ENCODE results near the gene HSCB. TPM values are rescaled to one million over a fixed set of nuclear protein-coding genes. Genes with fewer than 3 reads are reported as not detected.
"Not testable (repeated sequence)": the region's sequence is repeated elsewhere in the genome, so short reads cannot be mapped to it uniquely, and the experiment has no call there.

HSCB gene
- total RNA-seq, 4 donors from 2014 or later, result 17.5 to 27.0 (median 21.4) TPM

DNA sequence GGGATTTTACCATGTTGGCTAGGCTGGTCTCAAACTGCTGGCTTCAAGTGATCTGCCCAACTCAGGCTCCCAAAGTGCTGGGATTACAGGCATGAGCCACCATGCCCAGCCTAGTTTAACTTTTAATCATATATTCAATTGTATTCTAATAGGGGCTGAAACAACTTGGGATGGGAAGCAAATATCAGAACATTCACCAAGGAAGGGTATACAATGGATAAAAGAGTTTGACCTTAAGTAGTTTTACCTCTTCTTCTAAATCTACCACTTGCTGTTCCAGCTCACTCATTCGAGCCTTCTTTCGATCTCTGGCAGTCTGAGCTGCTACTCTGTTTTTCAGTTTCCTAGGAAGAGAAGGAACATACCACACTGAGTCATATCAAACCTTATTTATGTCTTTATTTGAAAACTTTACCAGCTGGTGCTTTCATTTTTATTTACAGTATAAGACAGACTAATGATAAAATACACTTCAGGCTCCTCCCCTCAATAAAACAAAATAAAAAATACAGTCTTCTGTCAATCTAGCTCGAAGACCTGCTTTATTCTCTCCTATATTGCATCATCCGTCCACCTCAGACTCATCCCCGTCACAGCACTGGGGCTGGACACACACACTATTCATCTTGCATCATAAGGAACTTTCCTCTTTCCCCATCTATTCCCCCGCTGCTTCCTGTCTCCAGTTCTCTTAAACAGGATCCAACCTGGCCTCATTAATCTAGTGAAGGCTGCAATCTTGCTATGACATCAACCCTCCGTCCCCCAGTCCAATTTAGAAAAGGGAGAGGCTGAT is 57.2 kb downstream of the HSCB start:
- H3K4me3 ChIP-seq (ENCODE audit: low read depth, poor library complexity, severe bottlenecking), result peak overlapping the region; percentile 83
- 3% methylated on average over 7 of the region's 7 CpGs for WGBS, 2 donors
- TF ChIP-seq, protein P1, sequence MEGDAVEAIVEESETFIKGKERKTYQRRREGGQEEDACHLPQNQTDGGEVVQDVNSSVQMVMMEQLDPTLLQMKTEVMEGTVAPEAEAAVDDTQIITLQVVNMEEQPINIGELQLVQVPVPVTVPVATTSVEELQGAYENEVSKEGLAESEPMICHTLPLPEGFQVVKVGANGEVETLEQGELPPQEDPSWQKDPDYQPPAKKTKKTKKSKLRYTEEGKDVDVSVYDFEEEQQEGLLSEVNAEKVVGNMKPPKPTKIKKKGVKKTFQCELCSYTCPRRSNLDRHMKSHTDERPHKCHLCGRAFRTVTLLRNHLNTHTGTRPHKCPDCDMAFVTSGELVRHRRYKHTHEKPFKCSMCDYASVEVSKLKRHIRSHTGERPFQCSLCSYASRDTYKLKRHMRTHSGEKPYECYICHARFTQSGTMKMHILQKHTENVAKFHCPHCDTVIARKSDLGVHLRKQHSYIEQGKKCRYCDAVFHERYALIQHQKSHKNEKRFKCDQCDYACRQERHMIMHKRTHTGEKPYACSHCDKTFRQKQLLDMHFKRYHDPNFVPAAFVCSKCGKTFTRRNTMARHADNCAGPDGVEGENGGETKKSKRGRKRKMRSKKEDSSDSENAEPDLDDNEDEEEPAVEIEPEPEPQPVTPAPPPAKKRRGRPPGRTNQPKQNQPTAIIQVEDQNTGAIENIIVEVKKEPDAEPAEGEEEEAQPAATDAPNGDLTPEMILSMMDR (IDR thresholded peaks at IDR 0.05), result no peak
- TF ChIP-seq POLR2A (IDR thresholded peaks at IDR 0.05), result no peak
- DNase-seq (ENCODE audit: low spot score in 2 of 2), result peak; percentile 73 to 90
- intact Hi-C loops (cut with DNase I; ENCODE audit: low total_unique reads), result no loop called here

DNA sequence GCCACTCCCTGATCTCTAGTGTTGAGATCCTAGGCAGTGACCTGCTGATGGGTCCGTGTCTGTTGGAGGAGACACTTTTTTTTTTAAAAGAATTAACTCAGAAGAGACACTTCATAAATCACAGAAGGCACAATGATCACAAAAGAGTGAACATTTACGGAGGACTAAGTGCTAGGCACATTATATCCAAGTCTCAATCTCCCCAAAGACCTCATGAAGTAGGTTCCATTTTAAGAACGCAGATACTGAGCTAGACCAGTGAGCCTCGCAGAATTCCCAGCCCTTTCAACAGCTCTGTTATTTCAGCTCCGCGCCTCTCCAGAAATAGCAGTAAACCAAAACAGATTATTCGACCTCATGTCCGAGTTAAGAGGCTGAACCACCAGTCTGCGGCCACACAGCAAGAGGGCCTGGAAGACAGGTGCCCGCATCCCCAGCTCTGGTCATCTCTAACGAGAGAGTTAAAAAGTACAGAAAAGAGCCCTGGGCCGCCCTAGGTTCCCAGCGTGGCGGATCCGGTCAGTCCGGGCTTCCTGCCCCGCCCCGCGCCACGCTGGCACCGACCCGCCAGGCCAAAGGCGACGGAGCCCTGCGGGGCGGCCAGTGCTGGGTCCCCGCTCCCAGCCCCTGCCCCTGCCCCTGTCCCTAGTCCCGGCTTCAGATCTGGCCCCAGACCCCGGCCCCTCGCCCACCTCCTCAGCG is 57.9 kb downstream of the HSCB start:
- TF ChIP-seq POLR2A (IDR thresholded peaks at IDR 0.05), result no peak
- TF ChIP-seq, protein P1 (IDR thresholded peaks at IDR 0.05), result no peak
- DNase-seq (ENCODE audit: low spot score in 2 of 2), result peak in 1 of 2 donors; percentile 94
- intact Hi-C loops (cut with DNase I; ENCODE audit: low total_unique reads), result no loop called here
- whole genome bisulfite sequencing, 2 donors, result 0 to 1% methylated on average over 26 to 29 of the region's 31 CpGs
- peak overlapping the region; percentile 83 for H3K4me3 ChIP-seq (ENCODE audit: low read depth, poor library complexity, severe bottlenecking)

DNA sequence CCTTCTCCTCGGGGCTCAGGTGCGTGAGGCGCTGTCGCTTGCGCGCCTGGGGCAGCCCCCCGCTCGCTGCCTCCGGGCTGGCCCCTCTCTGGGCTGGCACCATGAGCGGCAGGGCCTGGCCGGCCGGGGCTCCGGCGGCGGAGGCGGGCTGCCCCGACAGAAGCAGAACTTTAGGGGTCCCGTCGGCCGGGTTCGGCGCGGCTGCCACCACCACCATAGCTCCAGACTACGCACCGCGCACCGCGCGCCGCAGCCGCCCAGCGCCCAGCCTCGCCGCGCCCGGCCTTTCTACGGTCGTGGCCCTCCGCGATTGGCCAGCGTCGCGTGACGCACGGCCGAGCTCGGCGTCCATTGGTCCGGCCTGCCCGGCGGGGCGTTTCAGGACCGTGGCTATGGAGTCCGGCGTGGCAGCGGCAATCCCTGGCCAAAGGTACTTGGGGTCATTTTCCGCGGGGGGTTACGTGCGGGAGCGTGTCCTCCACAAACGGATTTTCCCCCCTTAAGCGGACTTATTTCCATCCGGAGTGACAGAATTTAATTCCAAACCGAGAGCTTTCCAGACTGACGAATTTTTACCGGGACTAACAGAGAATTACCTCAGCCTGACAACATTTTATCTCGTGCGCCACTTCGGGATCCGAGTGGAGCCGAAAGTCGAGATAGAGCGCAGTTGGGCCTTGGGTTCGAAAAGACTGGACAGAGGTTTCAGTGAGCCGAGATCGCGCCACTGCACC is 58.6 kb downstream of the HSCB start, which contains the start of gene XBP1:
XBP1 (minus strand) TSS at position 262 of the 734 bp plus-strand sequence.
- WGBS, 2 donors, result 0% methylated on average over 31 to 55 of the region's 78 CpGs
- intact Hi-C loops (cut with DNase I; ENCODE audit: low total_unique reads), result no loop called here
- peak in 1 of 2 donors; percentile 98 for TF ChIP-seq POLR2A (IDR thresholded peaks at IDR 0.05)
- TF ChIP-seq, protein P1 (IDR thresholded peaks at IDR 0.05), result no peak
- peak; percentile 90 to 99 for DNase-seq (ENCODE audit: low spot score in 2 of 2)
- H3K4me3 ChIP-seq (ENCODE audit: low read depth, poor library complexity, severe bottlenecking), result peak within 1 kb of the TSS; percentile 83

DNA sequence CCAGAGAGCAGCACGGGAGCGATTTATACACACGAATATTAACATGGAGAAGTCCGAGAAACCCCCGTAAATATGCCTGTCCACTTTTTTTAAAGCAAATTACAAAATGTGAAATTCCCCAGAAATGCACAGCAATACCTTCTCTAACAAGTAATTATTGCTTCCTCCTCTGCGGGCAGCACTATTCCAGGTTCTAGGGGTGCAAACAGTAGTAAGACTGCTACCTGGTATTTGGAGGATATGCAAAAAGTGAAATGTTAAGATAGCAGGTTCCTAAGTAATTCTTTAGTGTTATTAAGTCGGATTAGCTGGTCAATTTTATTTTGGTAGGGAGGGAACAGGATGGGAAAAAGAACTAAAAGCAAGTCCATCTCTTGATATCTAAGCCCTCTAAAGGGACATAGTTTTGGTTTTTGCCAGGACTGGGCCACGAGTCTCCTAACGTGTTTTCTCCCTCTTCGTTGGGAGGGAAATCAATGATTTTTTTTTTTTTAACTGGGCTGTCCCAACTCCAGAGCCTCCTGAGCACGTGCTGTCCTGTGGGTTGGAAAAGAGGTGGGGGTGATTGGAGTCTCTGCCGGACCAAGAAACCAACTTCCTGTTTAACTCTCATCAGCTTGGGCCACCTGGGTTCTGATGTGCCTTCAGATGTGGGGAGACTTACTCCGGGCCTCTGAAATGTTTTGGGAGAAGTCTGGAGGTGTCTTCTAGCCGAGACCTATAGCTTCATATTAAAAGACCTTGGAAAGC is 60.2 kb downstream of the HSCB start:
- DNase-seq (ENCODE audit: low spot score in 2 of 2), result no peak
- 45 to 46% methylated on average over 14 of the region's 14 CpGs for WGBS, 2 donors
- H3K4me3 ChIP-seq (ENCODE audit: low read depth, poor library complexity, severe bottlenecking), result no peak overlapping the region
- TF ChIP-seq, protein P1 (IDR thresholded peaks at IDR 0.05), result no peak
- TF ChIP-seq POLR2A (IDR thresholded peaks at IDR 0.05), result no peak
- intact Hi-C loops (cut with DNase I; ENCODE audit: low total_unique reads), result no loop called here

DNA sequence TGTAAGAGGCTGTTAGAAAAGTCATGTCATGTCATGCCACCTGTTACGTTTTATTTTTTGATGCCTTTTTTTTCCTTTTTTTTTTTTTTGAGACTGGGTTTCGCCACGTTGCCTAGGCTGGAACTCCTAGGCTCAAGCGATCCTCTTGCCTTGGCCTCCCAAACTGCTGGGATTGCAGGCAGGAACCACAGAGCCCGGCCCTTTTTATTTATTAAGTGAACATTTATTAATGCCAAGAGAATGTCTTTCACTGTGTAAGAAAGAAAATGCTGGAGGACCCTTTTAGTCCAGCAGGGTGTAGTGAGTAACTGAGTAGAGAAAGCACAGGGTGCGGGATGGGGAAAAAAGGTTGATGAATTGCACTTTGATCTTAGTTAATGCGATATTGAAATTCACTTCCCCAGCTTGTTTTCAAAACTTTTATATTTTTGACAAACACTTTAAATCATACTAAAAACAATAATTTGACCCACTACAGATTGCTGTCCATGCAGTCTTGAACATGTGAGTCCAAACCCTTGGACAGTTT is 60.8 kb downstream of the HSCB start:
- no peak overlapping the region for H3K4me3 ChIP-seq (ENCODE audit: low read depth, poor library complexity, severe bottlenecking)
- intact Hi-C loops (cut with DNase I; ENCODE audit: low total_unique reads), result no loop called here
- WGBS, 2 donors, result 68 to 70% methylated on average over 7 of the region's 7 CpGs
- DNase-seq (ENCODE audit: low spot score in 2 of 2), result no peak
- TF ChIP-seq, protein P1 (IDR thresholded peaks at IDR 0.05), result no peak
- no peak for TF ChIP-seq POLR2A (IDR thresholded peaks at IDR 0.05)

DNA sequence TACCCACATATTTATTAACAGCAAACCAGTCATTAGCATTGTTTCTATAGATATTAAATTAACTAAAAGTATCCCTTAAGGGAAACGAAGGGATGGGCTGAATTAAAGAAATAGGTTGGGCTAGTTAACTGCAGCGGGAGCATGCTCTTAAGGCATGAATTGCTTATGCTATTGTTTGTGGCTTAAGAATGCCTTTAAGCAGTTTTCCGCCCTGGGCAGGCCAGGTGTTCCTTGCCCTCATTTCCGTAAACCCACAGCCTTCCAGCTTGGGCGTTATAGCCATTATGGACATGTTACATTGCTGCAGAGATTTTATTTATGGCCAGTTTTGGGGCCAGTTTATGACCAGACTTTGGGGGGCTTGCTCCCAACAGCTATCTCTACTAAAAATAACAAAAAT is 63.6 kb downstream of the HSCB start:
- WGBS, 2 donors, result 76 to 85% methylated on average over 5 of the region's 5 CpGs
- H3K4me3 ChIP-seq (ENCODE audit: low read depth, poor library complexity, severe bottlenecking); DNase-seq (ENCODE audit: low spot score in 2 of 2); intact Hi-C loops (cut with DNase I; ENCODE audit: low total_unique reads): not testable (repeated sequence)
